Measurements from ENCODE around the gene AHCTF1. TPM values are rescaled to one million over a fixed set of nuclear protein-coding genes. Genes with fewer than 3 reads are reported as not detected.

The AHCTF1 gene
- total RNA-seq, 1 experiment from 2014 or later: 46.4 TPM

GRCh38 chr1:246875041-246876026 is 56.4 kb downstream of the AHCTF1 start (continued):
- TF ChIP-seq GABPB1 (CRISPR knock-in tag; IDR thresholded peaks at IDR 0.05) (no peak), MYBL2 (CRISPR knock-in tag; IDR thresholded peaks at IDR 0.05) (no peak), SOX15 (CRISPR knock-in tag; IDR thresholded peaks at IDR 0.05) (no peak), TP53 (CRISPR knock-in tag; IDR thresholded peaks at IDR 0.05) (no peak), ZNF396 (CRISPR knock-in tag; IDR thresholded peaks at IDR 0.05; ENCODE audit: borderline replicate concordance) (no peak), ZNF138 (CRISPR knock-in tag; conservative IDR thresholded peaks at IDR 0.05) (no peak), ZMAT4 (CRISPR knock-in tag; IDR thresholded peaks at IDR 0.05) (no peak), IRF1 (CRISPR knock-in tag; IDR thresholded peaks at IDR 0.05) (no peak), ARID4B (CRISPR knock-in tag; IDR thresholded peaks at IDR 0.05; ENCODE audit: borderline replicate concordance) (no peak), NR3C1 (CRISPR knock-in tag; conservative IDR thresholded peaks at IDR 0.05; ENCODE audit: low read depth) (no peak), AFF4 (CRISPR knock-in tag; IDR thresholded peaks at IDR 0.05; ENCODE audit: borderline replicate concordance) (no peak)

GRCh38 chr1:246865921-246866320 is 65.8 kb downstream of the AHCTF1 start:
- Mint-ChIP-seq H3K4me1 (no peaks in the 10 kb centered on the region), H3K9me3 (no peaks in the 10 kb centered on the region), H3K4me3 (no peak overlapping the region), H3K27ac (no peak overlapping the region), H3K36me3 (peaks cover 61% of the 10 kb centered on the region), H3K27me3 (ENCODE audit: low read depth) (no peaks in the 10 kb centered on the region)
- CTCF ChIA-PET: no interaction called here
- ATAC-seq: no peak
- no peak for DNase-seq (ENCODE audit: low spot score)
- POLR2A ChIA-PET: no interaction called here
- TF ChIP-seq ARID4B (CRISPR knock-in tag; IDR thresholded peaks at IDR 0.05; ENCODE audit: borderline replicate concordance) (no peak), ZBTB21 (CRISPR knock-in tag; IDR thresholded peaks at IDR 0.05; ENCODE audit: borderline replicate concordance) (no peak), TP53 (CRISPR knock-in tag; IDR thresholded peaks at IDR 0.05) (no peak), ZNF317 (CRISPR knock-in tag; IDR thresholded peaks at IDR 0.05; ENCODE audit: borderline replicate concordance, low read depth) (no peak), ZNF425 (CRISPR knock-in tag; conservative IDR thresholded peaks at IDR 0.05) (no peak), ZNF263 (CRISPR knock-in tag; IDR thresholded peaks at IDR 0.05; ENCODE audit: low read depth) (no peak), ATF2 (CRISPR knock-in tag; IDR thresholded peaks at IDR 0.05; ENCODE audit: borderline replicate concordance, low read depth) (no peak)

Data from WTC11 (cell line).